Activated CD8-positive, alpha-beta memory T cell treated with anti-CD3 and anti-CD28 coated beads, Interleukin-2, amount 50 U/mL, for 24 hours (primary cell): Measurements from ENCODE around the gene ZSCAN12.
"Not testable (repeated sequence)": the region's sequence is repeated elsewhere in the genome, so short reads cannot be mapped to it uniquely, and the experiment has no call there.

Experiments used
- DNase-seq: peaks from one replicate; pipeline ENCODE4 v3.0.0-alpha.2; 2020; ENCODE audit errors: extremely low read depth

The ZSCAN12 gene

DNA sequence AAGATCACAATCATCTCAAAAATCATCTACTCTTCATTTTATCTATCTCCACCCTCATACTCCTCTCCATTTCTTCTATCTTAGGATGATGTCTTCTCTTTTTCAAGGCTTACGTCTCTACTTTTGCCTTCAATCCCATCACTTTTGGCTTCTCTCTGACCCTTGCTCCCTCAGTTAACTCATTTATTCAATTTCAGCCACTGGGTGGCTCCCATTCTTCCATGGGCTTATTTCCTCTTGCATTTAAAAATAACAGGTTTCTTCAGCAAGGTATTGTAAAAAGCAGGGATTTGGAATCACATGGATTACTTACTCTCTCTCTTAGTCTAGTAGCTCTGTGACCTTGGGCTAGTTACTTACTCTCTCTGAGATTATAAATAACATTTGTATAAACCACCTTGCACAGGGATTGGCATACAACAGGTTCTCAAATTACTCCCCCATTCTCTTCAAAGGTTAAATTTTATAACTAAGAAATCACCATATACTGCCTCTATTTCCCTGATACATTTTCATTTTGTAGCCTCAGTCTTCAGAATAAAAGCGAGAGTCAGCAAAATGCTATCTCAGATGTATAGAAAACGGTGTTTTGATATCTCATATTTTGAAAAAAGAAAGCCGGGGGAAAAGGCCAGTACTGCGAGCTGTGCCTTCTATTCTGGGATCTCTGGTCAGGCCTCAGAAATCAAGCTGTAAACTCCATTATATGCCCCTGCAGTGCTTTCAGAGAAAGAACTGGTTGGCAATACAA lies 5.5 kb downstream of the ZSCAN12 start:
- no peak for DNase-seq

DNA sequence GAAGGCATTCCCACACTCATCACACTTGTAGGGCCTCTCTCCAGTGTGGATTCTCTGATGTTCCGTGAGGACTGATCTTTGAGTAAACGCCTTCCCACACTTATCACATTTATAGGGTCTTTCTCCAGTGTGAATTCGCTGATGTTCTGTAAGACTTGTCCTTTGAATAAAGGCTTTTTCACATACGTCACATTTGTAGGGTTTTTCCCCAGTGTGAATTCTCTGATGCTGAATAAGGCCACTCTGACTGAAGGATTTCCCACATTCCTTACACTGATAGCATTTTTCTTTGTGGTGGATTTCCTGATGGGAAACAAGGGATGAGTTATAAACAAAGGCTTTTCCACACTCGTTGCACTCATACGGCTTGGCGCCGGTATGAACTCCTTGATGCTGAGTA lies 8.9 kb downstream of the ZSCAN12 start:
- no peak for DNase-seq

GRCh38 chr6:28384143-28384533 lies 15.4 kb downstream of the ZSCAN12 start:
- no peak for DNase-seq

GRCh38 chr6:28383235-28384142 lies 16.1 kb downstream of the ZSCAN12 start:
- no peak for DNase-seq

- DNase-seq, result no peak
Measured at GRCh38 chr6:28380381-28380780, 19.2 kb downstream of the ZSCAN12 start.

DNA sequence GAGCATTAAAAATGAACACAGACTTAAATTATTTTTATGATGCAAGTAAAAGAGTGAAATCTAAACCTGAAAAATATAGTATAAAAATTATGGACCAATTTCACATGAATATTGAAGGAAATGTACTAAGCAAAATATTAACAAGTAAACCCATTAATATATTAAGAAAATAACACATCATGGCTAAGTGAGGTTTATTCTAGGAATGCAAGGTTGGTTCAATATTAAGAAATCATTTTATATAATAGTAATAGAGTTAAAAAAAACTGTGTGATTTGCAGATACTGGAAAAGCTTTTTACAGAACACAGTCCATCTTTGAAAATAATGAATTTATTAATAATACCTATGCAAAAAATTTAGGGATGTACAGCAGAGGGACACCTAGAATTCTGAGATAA lies 20.9 kb downstream of the ZSCAN12 start:
- DNase-seq, result no peak

- DNase-seq, result no peak
Measured at GRCh38 chr6:28377879-28378278, 21.7 kb downstream of the ZSCAN12 start.

- no peak for DNase-seq
Measured at GRCh38 chr6:28373925-28374324, 25.6 kb downstream of the ZSCAN12 start.

- DNase-seq, result no peak
Measured at GRCh38 chr6:28371706-28372451, 27.7 kb downstream of the ZSCAN12 start.

DNA sequence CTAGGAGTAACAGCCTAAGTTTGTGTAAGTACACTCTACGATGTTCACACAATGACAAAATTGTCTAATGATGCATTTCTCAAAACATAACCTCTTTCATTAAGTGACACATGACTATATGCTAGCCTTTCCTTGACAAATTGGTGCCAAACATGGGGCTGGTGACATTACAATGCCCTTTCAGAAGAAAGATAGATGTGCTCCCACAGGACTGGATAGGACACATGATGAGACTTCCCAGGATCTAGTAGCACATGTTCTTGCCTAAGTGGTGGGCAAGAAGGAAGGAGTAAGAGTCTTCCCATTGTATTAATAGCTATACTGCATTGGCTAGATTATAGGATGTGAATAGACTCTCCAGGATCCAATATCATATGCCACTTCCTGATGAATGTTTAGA lies 28.3 kb downstream of the ZSCAN12 start:
- no peak for DNase-seq

GRCh38 chr6:28370440-28370839 lies 29.1 kb downstream of the ZSCAN12 start:
- DNase-seq, result no peak

DNA sequence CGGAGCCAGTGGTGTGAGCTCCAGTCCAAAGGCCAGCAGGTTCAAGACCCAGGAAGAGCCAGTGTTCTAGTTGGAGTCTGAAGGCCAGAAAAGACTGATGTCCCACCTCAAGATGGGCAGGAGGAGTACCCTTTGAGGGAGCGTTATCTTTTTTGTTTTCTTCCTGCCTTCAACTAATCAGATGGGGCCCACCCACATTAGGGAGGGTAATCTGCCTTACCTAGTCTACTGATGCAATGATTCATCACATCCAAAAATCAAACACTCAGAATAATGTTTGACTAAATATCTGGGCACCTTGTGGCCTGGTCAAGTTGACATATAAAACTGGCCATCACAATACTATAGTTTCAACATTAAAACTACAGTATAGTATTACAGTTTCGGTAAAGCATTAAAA lies 30.1 kb downstream of the ZSCAN12 start:
- no peak for DNase-seq

DNA sequence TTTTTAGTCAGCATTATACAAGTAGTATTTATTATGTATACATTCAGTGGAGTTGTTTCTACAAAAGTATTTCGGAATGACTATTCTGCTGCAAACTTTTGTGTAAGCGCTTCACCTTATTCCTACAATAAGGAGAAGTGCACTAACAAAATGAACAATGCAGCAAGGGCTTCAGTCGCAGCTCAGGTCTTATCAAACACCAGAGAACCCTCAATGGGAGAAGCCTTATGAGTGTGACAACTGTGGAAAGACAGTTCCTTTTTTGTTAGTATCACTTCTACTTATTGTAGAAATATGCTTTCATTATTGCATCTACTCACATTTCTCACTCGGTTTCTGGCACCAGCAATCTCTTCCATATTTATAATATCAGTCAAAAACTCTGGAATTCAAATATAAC lies 31.0 kb downstream of the ZSCAN12 start:
- DNase-seq, result no peak

DNA sequence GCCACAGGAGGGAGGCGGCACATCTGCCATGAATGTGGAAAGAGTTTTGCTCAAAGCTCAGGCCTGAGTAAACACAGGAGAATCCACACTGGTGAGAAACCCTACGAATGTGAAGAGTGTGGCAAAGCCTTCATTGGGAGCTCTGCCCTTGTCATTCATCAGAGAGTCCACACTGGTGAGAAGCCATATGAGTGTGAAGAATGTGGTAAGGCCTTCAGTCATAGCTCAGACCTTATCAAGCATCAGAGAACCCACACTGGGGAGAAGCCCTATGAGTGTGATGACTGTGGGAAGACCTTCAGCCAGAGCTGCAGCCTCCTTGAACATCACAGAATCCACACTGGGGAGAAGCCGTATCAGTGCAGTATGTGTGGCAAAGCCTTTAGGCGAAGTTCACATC lies 34.0 kb downstream of the ZSCAN12 start:
- not testable (repeated sequence) for DNase-seq

- no peak for DNase-seq
Measured at GRCh38 chr6:28360961-28361360, 38.6 kb downstream of the ZSCAN12 start.

DNA sequence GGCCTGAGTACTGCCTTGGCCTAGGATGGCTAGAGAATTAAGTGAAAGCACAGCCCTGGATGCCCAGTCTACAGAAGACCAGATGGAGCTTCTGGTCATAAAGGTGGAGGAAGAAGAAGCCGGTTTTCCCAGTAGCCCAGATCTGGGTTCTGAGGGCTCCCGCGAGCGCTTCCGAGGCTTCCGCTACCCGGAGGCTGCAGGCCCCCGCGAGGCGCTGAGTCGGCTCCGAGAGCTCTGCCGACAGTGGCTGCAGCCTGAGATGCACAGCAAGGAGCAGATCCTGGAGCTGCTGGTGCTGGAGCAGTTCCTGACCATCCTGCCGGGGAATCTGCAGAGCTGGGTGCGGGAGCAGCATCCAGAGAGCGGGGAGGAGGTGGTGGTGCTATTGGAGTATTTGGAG lies 40.0 kb downstream of the ZSCAN12 start:
- not testable (repeated sequence) for DNase-seq

DNA sequence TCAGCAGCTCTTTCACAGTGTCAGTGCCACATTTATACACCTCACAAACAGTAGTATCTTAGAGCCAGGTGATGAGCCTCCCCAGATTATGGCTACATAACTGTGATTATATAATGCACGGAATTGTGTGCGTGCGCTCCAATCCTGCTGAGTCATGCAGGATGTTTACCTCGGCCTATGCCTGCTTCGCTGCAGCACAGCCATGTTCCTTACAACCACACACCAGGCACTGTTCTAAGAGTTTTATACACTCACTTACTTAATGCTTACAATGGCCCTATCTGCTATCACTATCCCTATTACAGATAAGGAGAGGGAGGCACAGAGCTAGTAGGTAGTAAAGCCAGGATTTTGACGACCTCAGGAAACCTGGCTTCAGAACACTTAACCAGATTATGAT lies 42.5 kb downstream of the ZSCAN12 start:
- DNase-seq, result no peak

- no peak for DNase-seq
Measured at GRCh38 chr6:28356666-28357020, 42.9 kb downstream of the ZSCAN12 start.

DNA sequence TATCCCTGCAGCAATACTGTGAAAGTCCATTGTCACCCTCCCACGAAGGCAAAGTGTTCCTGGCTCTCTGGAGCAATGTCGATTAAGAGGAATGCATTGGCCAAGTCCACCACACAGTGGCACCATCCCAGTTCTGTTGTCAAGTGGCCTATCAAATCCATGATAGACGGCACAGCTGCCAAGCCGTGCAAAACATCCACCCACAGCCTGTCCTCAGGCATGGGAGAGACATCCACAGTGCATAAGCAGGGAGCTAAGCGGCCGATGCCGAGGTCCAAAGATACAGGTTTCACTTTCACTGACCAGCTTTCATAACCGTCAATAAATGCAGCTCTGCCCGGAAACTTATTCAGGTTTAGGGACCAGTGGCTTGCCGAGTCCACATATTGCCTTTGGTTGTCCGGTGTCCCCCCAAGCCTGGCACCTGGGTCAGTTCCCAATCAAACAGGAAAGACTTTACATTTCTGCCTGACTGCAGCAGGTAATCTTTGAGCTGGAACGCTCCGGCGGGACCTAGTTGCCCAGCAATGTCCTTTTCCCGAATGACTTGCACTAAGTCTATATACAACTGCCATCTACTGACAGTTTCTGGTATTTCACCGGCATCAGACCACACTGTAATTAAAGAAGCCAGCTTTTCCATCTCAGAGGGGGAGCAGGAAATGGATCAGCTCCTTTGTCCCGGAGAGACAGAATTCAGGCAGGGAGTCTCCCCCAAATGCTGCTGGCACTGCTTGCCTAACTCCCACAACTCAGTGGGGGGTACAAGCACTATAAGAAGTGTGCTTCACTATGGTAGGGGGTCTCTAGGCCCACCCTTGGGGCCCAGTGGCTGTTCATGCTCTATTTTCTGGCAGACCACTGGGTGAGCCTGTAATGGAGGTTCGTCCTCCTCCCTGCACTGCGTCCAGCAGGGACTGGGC lies 43.5 kb downstream of the ZSCAN12 start:
- DNase-seq, result no peak

GRCh38 chr6:28354688-28355554 lies 44.6 kb downstream of the ZSCAN12 start:
- no peak for DNase-seq
